Head of caudate nucleus (tissue), 42 donors: Measurements from ENCODE around the gene PLXNB2.

Experiments used
- DNase-seq, 42 donors: peaks; one replicate each; pipeline versions ENCODE4 v3.0.0 to v3.0.0-alpha.2; 2020 to 2021; ENCODE audit warnings: mixed read lengths in 7 of 42
- intact Hi-C: fragments of 100-400 bp; cut with DNase I; formaldehyde crosslinking; loops from one replicate; pipeline ENCODE4 v1.15.0; 2022

The PLXNB2 gene

DNA sequence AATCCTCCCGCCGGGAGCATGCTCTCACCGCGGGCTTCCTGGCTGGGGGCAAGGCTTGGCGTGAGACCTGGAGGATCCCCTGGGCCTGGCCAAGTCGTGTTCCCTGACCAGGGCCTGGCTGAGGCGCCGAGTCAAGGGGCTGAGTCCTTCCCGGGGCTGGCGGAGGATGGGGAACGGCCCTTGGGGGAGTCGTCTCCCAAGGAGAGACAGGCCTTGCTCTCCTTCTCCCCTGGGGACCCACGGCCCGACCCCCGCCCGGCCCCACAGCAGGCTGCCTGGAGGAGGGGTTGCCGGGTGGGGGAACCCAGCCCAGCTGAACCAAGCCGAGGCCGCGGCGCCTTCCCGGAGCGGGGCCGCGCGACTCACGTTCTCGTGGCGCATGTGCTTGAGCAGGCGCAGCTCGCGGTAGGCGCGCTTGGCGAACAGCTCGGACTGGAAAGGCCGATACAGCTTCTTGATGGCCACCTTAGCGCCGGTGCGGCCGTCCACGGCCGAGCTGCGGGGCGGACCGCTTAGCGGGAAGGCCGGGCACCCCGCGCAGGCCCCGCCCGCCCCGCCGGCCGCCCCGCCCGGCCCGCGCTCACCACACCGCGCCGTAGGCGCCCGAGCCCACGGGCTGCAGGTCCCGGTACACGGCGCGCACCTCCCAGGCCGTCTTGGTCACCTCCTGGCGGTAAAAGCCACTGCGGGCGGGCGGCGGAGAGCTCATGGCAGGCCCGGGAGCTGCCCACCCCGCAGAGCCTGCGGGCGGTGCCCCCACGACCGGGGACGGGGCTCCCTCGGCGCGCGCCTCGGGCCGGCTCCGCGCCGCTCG is 46.4 kb downstream of the PLXNB2 start:
- peak in 40 of 42 donors; percentile 47 to 87 (median 75) for DNase-seq
- intact Hi-C loops: no loop called here

DNA sequence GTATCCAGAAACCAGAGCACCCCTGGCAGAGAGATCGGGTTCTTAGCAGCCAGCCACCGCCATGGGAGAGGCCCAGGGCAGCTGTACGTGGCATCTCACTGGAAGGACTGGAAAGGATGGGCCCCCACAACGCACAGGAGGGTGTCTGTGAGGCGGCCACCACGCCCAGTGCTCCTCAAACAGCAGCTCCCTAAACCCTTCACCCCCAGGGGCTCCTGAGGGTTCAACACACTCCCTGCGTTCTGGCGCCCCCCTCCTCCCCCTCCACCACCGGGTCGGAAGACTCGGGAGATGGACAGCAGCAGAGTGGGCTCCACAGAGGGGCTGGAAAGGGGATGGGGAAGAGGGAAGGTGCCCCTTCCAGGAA is 47.0 kb downstream of the PLXNB2 start:
- DNase-seq: no peak
- intact Hi-C loops: no loop called here

DNA sequence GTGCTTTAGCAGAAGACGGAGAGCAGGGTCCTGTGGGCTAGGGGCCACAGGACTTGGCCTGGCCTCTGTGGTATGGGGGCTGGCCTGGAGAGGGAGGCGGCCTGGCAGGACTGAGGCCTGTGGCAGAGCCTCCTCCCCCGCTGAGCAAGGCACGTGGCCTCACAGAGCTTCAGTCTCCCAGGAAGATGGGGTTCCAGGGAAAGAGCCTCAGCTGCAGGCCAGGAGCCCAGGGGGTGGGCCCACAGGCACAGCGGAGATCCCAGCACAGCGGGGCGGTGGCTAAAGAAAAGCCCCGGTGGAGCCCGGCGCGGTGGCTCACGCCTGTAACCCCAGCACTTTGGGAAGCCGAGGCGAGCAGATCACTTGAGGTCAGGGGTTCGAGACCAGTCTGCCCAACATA is 48.1 kb downstream of the PLXNB2 start:
- intact Hi-C loops: no loop called here
- peak in 2 of 42 donors; percentile 47 to 57 for DNase-seq

DNA sequence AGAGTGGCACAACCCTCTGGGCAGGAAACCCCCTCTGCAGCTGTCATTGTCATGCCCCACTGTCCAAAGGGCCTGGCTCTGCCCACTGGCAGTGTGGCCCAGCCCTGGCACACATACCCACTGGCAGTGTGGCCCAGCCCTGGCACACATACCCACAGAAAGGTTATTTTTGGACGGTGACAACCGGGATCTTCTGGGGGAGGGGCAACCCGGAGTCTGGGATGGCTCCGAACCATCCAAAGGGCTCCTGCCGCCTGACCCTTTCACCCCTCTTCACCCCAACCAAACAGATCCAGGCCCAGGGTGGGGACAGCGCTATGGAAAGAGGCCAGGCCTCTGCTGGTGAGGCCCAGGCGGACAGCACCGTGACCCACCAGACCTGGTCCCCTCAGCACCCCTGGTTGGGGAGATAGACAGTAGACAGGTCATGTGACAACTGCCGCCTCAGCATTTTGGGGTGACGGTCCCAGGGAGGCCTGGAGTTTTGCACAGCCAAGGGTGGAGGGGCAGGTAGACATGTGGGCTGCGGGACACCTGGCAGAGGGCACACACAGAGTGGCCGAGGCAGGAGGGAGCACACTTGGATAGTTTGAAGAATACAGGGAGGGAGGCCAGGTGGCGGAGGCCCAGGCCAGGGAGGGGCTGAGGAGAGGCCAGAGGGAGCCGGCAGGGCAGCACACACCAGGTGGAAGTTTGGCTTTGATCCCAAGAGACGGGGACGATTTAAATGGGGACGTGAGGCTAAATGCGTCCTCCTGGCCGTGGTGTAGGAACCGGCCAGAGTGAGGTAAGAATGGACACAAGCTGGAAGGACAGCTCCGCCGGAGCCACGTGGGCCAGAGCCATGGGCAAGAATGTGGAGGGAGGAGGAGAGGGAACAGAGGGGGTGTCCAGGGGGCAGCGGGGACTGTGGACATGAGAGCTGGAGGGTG is 48.8 kb downstream of the PLXNB2 start:
- intact Hi-C loops: no loop called here
- DNase-seq: no peak

GRCh38 chr22:50257451-50258360 is 49.7 kb downstream of the PLXNB2 start:
- intact Hi-C loops: no loop called here
- no peak for DNase-seq

DNA sequence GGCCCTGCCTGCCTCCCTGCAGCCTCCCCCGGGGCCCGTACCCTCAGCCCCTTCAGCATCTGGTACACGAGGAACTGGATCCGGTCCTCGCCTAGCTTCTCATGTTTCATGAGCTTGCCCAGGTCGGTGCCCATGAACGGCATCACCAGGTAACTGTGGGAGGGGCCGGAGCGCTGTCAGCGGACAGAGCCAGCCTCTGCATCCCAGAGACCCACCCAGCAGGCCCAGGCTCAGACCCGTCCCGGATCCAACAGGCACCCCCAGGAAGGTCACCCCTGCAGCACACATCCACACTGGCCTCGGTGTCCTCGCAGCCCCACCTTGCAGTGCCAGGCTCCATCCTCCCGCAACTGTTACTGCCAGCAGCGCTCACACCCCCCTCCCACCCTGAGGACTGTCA is 50.4 kb downstream of the PLXNB2 start:
- intact Hi-C loops: no loop called here
- DNase-seq: no peak

DNA sequence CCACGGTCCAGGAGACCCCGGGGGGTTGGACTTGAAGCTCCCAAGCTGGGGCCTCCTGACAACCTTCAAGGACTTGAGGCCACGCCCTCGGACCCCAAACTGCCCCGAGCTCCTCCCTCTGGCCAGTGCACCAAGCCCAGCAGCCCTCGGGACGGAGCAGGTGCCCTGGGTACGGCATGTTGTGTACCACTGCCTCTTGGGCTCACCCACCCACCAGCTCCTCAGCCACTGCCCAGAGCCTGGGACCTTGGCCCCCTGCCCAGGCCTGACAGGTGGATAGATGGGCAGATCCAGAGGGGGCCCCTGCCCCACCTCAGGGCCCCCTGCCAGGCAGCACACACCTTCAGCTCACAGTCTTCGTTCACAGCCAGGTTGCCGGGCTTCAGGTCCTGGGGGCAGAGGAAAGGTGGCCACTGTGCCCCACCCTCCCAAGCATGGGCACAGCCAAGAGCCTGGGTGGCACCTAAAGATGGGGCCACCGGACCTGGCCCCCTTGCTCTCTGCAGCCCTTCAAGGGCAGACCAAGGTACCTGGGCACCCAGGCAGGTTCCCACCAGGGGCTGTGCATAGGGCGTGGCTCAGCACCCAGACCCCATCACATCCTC is 51.1 kb downstream of the PLXNB2 start:
- intact Hi-C loops: no loop called here
- no peak for DNase-seq

DNA sequence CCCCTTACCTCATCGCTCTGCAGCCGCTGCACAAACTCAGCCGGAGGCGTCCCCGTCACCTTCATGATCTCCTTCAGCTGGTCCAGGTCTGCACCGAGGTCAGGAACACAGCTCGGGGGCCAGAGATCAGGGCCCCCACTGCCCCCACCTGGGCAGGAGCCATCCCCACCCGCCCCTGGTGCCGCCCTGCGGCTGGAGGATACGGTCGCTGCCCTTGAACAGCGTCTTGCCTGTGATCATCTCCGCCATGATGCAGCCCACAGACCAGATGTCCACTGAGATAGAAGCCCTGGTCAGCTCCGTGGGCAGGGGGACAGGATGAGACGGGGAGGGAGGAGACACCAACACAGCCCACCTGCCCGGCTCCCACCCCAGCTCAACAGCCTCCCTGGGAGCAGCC is 51.8 kb downstream of the PLXNB2 start:
- intact Hi-C loops: no loop called here
- no peak for DNase-seq

GRCh38 chr22:50255099-50255498 is 52.3 kb downstream of the PLXNB2 start:
- DNase-seq: no peak
- intact Hi-C loops: no loop called here

- intact Hi-C loops: no loop called here
- no peak for DNase-seq
Observed at GRCh38 chr22:50253941-50254340, 53.5 kb downstream of the PLXNB2 start.

- DNase-seq: no peak
- intact Hi-C loops: no loop called here
Observed at GRCh38 chr22:50253046-50253915, 54.2 kb downstream of the PLXNB2 start.

DNA sequence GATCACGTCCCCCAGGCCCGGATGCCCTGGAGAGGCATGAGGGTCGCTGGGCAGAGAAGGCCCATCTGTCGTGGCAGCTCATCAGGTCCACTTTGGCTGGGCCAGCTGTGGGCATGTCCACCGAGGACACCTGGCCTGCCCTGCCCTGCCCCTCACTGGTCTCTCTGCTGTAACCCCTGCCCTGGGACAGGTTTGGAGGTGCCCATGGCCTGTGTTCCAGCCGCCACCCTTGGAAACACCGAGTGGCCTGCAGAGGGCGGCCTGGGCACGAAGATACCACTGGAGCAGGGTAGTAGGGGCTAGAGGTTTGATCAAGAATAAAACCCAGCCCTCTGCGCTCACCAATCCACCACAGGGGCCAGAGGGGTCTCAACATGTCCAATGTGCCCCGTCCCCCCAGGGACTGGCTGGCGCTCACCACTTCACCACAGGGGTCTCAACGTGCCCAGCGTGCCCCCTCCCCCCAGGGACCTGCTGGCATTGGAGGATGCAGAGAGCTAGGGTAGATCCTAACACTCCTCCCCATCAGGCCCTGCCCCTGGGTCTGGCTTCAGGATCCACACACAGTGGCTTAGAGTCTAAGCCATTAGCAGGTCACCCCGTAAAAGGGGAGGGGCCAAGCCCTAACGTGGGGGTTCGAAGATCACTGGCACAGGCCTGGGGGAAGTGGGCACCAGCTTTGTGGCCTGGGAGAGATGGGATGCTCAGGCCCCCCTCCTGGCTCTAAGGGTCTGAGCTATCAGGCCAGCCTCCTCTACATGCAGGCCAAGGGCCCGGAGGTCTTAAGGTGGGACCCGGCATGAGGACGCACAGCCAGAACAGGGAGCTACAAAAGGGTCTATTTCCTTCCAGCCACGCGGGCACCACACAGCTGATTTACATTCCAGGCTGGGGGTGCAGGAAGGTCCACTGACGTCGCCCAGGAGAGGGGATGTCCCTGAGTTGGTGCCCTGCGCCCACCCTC is 55.1 kb downstream of the PLXNB2 start:
- intact Hi-C loops: no loop called here
- DNase-seq: peak in 38 of 42 donors; percentile 43 to 81 (median 65)

- no peak for DNase-seq
- intact Hi-C loops: no loop called here
Observed at GRCh38 chr22:50251477-50252081, 55.9 kb downstream of the PLXNB2 start.

DNA sequence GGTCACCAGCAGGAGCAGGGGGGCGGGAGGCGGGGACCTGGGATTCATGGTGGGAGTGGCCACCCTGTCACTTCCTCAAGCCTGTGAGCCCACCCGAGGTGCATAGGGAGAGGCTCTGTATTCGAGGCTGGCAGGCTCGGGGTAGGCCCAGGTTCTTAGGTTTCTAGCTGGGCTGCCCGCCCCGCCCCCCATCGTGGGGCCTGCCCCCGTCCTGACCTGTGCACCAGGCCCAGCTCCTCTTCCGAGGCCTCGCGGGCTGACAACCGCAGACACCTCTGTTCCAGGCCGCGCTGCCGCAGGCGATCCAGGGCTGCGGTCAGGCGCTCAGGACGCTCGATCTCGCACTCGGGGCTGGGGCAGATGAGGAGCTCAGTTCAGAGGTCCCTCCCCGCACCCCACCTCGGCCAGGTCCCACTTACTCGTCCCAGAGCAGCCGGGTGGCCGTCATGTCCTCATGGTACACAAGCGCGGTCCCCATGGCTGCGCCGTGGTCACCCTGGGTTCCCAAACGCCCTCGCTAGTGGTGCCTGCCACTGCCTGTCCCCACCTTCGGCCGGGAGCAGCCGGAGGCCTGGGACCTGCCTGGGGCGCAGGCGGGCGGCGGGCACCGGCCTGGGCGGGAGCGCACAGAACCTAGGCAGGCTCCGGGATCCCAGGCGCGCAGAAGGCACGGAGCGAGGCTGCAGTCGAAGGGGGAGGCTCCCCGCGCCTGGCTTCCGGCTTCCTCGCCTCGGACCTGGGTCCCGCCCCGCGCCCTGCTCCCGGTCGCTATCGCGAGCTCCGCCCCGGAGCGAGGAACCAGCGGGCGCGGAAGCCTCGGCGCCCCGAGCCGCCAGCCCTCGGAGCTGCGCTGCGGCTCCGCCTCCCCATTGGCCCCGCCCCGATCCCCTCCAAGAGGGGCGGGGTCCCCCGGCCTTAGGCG is 56.6 kb downstream of the PLXNB2 start, which contains the start of gene HDAC10:
Gene HDAC10, minus strand, starts transcription at position 711 of the 922 bp plus-strand sequence. Its CDS starts 233 bp downstream, at position 478.
- intact Hi-C loops: no loop called here
- DNase-seq: peak in 27 of 42 donors; percentile 41 to 72 (median 57)

GRCh38 chr22:50250249-50250554 is 57.2 kb downstream of the PLXNB2 start:
- no peak for DNase-seq
- intact Hi-C loops: no loop called here
